Activated CD4-positive, alpha-beta T cell treated with anti-CD3 and anti-CD28 coated beads for 36 hours (primary cell): ENCODE data around the gene BPIFB4. TPM values are rescaled to one million over a fixed set of nuclear protein-coding genes. Genes with fewer than 3 reads are reported as not detected.

ENCODE experiments used
- ATAC-seq: fragments of 200-7000 bp; cut with Tn5 transposase; one replicate; pipeline ENCODE4 v1.10.0; 2021; ENCODE audit warnings: mild to moderate bottlenecking, moderate library complexity
- CTCF ChIA-PET: fragments of 350-600 bp; sonication (Branson Sonifier 250); formaldehyde crosslinking; loops from one replicate; lab custom pipeline; 2021; ENCODE audit warnings: antibody characterized with exemption; lab: Charles Lee
- POLR2A ChIA-PET: fragments of 350-600 bp; sonication (Branson Sonifier 250); formaldehyde crosslinking; loops from one replicate; lab custom pipeline; 2021; ENCODE audit warnings: antibody characterized with exemption, inconsistent platforms; lab: Charles Lee
- DNase-seq: peaks from one replicate; pipeline ENCODE4 v3.0.0-alpha.2; 2020
- H3K27ac Mint-ChIP-seq: one replicate; pipeline ENCODE4 v1.8.0; 2021; ENCODE audit warnings: mixed read lengths
- H3K27me3 Mint-ChIP-seq: one replicate; pipeline ENCODE4 v1.8.0; 2021; ENCODE audit warnings: mixed read lengths
- H3K36me3 Mint-ChIP-seq: one replicate; pipeline ENCODE4 v1.8.0; 2021; ENCODE audit warnings: low read depth, mixed read lengths
- H3K4me1 Mint-ChIP-seq: one replicate; pipeline ENCODE4 v1.8.0; 2021; ENCODE audit warnings: mixed read lengths
- H3K4me3 Mint-ChIP-seq: one replicate; pipeline ENCODE4 v1.8.0; 2021; ENCODE audit warnings: mild to moderate bottlenecking, moderate library complexity, mixed read lengths
- H3K9me3 Mint-ChIP-seq: one replicate; pipeline ENCODE4 v1.8.0; 2021; ENCODE audit warnings: low read depth, mixed read lengths
- intact Hi-C, 2 experiments: fragments of 100-400 bp; cut with DNase I in 1 of 2; cut with micrococcal nuclease in 1 of 2; formaldehyde crosslinking; loops; one replicate each; pipeline versions ENCODE4 v1.14.2 to v1.15.1; 2022 to 2024; cut with DNase I, micrococcal nuclease
- total RNA-seq, 2 experiments: library from RNA; stranded (reverse); gene quantifications; one replicate each; pipeline ENCODE4 v1.2.3, GENCODE V29; 2021

Gene BPIFB4
- total RNA-seq, 2 experiments from 2014 or later = not detected

DNA sequence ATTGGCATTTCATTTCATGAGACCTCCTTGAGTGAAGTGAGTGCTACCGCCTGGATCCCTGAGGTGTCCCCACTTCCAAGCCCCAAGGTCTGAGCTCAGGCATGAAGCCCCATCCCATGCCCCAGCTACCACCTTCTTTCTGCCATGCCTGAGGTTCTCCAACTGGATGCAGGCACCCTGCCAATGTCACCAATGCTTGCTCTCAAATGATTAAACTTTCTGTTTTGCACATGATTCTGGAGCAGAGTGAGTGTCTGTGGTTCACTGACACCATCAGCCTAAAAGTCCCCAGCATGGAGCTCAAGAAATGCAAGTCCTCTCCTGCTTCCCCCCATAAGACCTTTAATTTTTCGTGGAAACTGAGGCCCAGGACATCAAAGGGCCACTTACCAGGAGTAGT is 44.8 kb downstream of the BPIFB4 start:
- POLR2A ChIA-PET = no interaction called here
- peaks cover 2% of the 10 kb centered on the region for H3K9me3 Mint-ChIP-seq
- H3K27ac Mint-ChIP-seq = no peak overlapping the region
- H3K27me3 Mint-ChIP-seq = peaks cover 7% of the 10 kb centered on the region
- no peak for ATAC-seq
- intact Hi-C loops = no loop called here
- peaks cover 9% of the 10 kb centered on the region for H3K4me1 Mint-ChIP-seq
- H3K36me3 Mint-ChIP-seq = no peaks in the 10 kb centered on the region
- H3K4me3 Mint-ChIP-seq = no peak overlapping the region
- no peak for DNase-seq
- CTCF ChIA-PET = interaction anchor here (0.6 to 1.0 kb wide), 2 partner anchors 28 to 68 kb away, joined by 3 read pairs; no protein-coding TSS in a partner anchor

GRCh38 chr20:33124994-33125393 is 45.6 kb downstream of the BPIFB4 start:
- ATAC-seq = no peak
- Mint-ChIP-seq H3K9me3 (no peaks in the 10 kb centered on the region), H3K4me1 (peaks cover 6% of the 10 kb centered on the region), H3K27me3 (peaks cover 7% of the 10 kb centered on the region), H3K27ac (no peak overlapping the region), H3K4me3 (no peak overlapping the region), H3K36me3 (no peaks in the 10 kb centered on the region)
- intact Hi-C loops = no loop called here
- POLR2A ChIA-PET = no interaction called here
- DNase-seq = no peak
- CTCF ChIA-PET = interaction anchor here (1.0 kb wide), 2 partner anchors 29 kb away, joined by 3 read pairs; no protein-coding TSS in a partner anchor

GRCh38 chr20:33125983-33126382 is 46.5 kb downstream of the BPIFB4 start:
- H3K27ac Mint-ChIP-seq = no peak overlapping the region
- H3K36me3 Mint-ChIP-seq = no peaks in the 10 kb centered on the region
- no peaks in the 10 kb centered on the region for H3K9me3 Mint-ChIP-seq
- H3K4me1 Mint-ChIP-seq = no peaks in the 10 kb centered on the region
- no peak for ATAC-seq
- CTCF ChIA-PET = interaction anchor here (1.0 kb wide), 1 partner anchor 30 kb away, joined by 3 read pairs; no protein-coding TSS in a partner anchor
- peaks cover 7% of the 10 kb centered on the region for H3K27me3 Mint-ChIP-seq
- POLR2A ChIA-PET = no interaction called here
- no peak overlapping the region for H3K4me3 Mint-ChIP-seq
- intact Hi-C loops = no loop called here
- no peak for DNase-seq

DNA sequence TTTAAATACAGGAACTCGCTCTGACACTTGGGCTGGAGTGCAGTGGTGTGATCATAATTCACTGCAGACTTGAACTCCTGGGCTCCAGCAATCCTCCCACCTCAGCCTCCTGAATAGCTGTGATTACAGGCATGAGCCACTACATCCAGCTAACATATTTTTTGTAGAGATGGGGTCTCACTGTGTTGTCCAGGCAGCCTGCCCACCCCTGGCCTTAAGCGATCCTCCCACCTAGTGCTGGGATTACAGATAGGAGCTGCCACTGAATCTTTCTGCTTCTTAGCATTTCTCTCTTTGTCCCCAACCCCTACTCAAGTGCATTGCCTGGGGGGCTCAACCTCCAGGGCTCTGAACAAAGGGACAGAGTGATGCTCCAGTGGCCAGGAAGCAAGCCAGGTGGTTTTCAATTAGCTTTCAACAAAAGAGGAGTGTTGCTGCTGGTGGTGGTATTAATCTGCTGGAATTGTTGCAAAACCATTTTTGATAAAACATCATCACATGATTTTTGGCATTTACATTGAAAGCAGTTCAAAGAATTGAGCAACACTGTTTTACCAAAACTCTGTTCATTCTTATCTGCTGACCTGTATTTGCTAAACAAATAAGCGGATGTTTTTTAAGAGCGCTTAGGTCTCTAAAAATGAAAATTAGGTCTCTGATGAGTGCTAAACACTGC is 48.1 kb downstream of the BPIFB4 start:
- Mint-ChIP-seq H3K4me3 (no peak overlapping the region), H3K9me3 (no peaks in the 10 kb centered on the region), H3K27ac (no peak overlapping the region), H3K4me1 (no peaks in the 10 kb centered on the region), H3K36me3 (no peaks in the 10 kb centered on the region), H3K27me3 (peaks cover 7% of the 10 kb centered on the region)
- ChIA-PET POLR2A (no interaction called here), CTCF (interaction anchor here (0.7 kb wide), 1 partner anchor 112 kb away, joined by 3 read pairs; no protein-coding TSS in a partner anchor)
- intact Hi-C loops = no loop called here
- no peak for ATAC-seq
- no peak for DNase-seq

DNA sequence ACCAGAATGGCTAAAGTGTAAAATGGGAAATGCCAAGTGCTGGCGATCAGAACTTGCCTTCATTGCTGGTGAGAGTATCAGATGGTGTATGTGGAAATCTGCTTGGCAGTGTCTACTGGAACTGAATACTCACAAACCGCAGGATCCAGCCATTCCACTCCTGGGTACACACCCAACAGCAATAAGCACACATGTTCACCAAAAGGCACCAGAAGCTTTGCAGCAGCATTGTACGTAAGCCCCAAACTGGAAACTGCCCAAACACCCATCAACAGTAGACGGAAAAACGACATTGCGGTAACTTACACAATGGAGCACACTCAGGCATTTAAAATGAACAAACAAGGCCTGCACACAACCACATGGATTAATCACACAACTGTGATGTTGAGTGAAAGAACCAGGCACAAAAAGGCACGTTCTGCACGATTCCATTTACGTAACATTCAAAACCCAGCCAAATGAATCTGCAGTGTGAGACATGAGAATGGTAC is 51.2 kb downstream of the BPIFB4 start:
- ChIA-PET CTCF (no interaction called here), POLR2A (no interaction called here)
- Mint-ChIP-seq H3K36me3 (no peaks in the 10 kb centered on the region), H3K27me3 (peaks cover 2% of the 10 kb centered on the region), H3K4me1 (no peaks in the 10 kb centered on the region), H3K27ac (no peak overlapping the region), H3K4me3 (no peak overlapping the region), H3K9me3 (no peaks in the 10 kb centered on the region)
- intact Hi-C loops = no loop called here
- ATAC-seq (no peak), DNase-seq (no peak)

DNA sequence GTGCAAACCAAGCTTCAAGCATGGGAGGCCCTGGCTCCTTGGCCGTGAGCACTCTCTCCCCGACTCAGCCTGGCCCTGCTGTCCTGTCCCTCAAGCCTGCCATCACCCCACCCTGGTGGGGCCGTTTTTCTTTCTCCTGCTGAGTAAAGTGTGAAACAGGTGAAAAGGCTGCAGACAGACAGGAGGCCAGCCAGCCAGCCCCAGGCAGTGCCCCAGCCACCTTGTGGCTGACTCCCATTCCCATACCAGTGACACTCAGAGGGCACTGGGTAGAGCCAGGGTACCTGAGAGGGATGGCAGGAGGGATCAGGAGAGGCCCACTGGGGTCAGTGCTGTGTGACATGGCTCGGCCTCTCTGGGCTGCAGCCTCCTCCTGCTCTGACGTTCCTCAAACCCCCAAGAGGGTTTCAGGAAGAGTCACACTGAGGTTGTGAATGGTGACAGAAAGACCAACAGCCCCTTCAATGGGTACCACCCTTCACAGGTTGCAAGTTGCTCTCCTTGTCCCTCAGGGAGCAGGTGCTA is 52.6 kb downstream of the BPIFB4 start:
- Mint-ChIP-seq H3K27ac (no peak overlapping the region), H3K9me3 (no peaks in the 10 kb centered on the region), H3K4me3 (no peak overlapping the region), H3K4me1 (no peaks in the 10 kb centered on the region), H3K27me3 (peaks cover 2% of the 10 kb centered on the region), H3K36me3 (no peaks in the 10 kb centered on the region)
- ChIA-PET POLR2A (no interaction called here), CTCF (no interaction called here)
- ATAC-seq = no peak
- intact Hi-C loops = no loop called here
- DNase-seq = no peak

DNA sequence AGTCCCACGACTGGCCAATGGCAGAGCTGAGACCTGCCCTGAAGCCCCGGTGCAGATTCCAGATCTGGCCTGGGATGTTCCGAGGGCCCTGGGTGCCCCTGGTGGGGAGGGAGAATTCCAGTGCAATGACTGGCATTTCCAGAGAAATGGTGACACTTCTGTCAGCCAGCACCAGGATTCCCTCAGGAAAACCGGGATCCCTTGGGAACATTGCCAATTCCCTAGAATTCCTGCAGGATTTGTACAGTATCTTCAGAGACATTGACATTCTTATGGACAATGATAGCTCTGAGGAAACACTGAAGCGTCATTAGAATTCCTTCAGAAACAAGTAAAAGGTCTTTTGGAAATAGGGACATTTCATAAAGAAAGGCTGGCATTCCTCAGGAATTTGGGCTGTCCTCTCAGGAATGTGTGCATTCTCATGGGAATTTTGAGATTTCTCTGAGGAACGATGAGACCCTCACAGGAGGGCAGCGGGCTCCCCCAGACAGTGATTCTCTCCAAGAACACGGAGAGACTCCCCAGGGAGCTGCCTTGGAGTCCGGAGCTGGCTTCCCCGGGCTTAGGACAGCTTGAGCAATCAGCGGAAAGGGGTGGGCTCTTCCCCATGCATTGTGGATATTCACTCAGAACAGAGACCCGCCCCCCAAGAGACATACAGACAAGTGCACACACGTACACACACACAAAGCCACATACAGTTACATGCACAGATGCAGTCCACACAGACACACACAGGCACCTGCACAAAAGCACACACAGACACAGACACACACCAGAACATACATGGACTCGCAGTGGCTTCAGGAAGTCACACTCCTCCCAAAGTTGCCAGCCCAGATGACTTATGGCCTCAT is 53.3 kb downstream of the BPIFB4 start:
- no peaks in the 10 kb centered on the region for H3K4me1 Mint-ChIP-seq
- H3K27ac Mint-ChIP-seq = no peak overlapping the region
- H3K27me3 Mint-ChIP-seq = peaks cover 2% of the 10 kb centered on the region
- ChIA-PET POLR2A (no interaction called here), CTCF (interaction anchor here (0.6 kb wide), 1 partner anchor 78 kb away, joined by 3 read pairs; no protein-coding TSS in a partner anchor)
- ATAC-seq (no peak), DNase-seq (no peak)
- intact Hi-C loops = no loop called here
- H3K36me3 Mint-ChIP-seq = no peaks in the 10 kb centered on the region
- H3K9me3 Mint-ChIP-seq = no peaks in the 10 kb centered on the region
- no peak overlapping the region for H3K4me3 Mint-ChIP-seq

DNA sequence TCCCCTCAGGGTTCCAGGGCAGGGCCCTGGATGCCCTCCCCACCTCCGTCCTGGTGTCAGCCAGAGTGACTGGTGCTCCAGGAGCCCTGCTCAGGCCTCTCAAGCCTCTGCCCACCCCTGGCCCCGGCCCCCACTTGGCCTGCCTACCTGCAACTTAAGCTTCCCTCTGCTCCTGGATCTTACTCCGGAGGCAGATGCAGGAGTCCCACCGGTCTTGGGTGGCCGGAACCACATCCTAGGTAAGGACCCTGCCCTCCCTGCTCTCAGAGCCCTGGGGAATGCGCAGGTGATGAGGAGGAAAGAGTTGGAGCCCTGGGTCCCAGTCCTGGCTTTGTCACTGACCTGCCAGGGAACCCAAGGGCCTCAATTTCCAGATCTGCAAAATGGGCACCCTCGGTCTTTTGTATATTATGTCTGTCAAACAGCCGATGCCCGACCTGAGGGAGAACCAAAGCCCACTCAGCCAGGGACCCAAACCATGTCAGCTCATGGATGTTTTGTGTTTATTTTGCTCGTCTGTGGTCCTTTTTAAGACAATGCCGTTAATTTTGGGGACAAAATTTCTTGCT is 54.0 kb downstream of the BPIFB4 start:
- intact Hi-C loops = no loop called here
- POLR2A ChIA-PET = no interaction called here

GRCh38 chr20:33137195-33137594 is 57.8 kb downstream of the BPIFB4 start:
- Mint-ChIP-seq H3K36me3 (no peaks in the 10 kb centered on the region), H3K9me3 (no peaks in the 10 kb centered on the region), H3K27ac (no peak overlapping the region), H3K4me1 (no peaks in the 10 kb centered on the region), H3K4me3 (no peak overlapping the region), H3K27me3 (peaks cover 2% of the 10 kb centered on the region)
- intact Hi-C loops = no loop called here
- CTCF ChIA-PET = interaction anchor here (0.7 kb wide), 1 partner anchor 19 kb away, joined by 3 read pairs; no protein-coding TSS in a partner anchor
- POLR2A ChIA-PET = no interaction called here
- no peak for DNase-seq
- ATAC-seq = no peak

More for the DNA sequence above, 54.0 kb downstream of the BPIFB4 start:
- no peak for ATAC-seq
- Mint-ChIP-seq H3K4me3 (no peak overlapping the region), H3K36me3 (no peaks in the 10 kb centered on the region), H3K27me3 (peaks cover 2% of the 10 kb centered on the region), H3K27ac (no peak overlapping the region), H3K4me1 (no peaks in the 10 kb centered on the region), H3K9me3 (no peaks in the 10 kb centered on the region)
- DNase-seq = no peak
- CTCF ChIA-PET = interaction anchor here (0.6 kb wide), 1 partner anchor 78 kb away, joined by 3 read pairs; no protein-coding TSS in a partner anchor

GRCh38 chr20:33139467-33139866 is 60.0 kb downstream of the BPIFB4 start:
- no peak overlapping the region for H3K27ac Mint-ChIP-seq
- DNase-seq (no peak), ATAC-seq (no peak)
- H3K36me3 Mint-ChIP-seq = no peaks in the 10 kb centered on the region
- no peak overlapping the region for H3K4me3 Mint-ChIP-seq
- ChIA-PET POLR2A (no interaction called here), CTCF (no interaction called here)
- H3K27me3 Mint-ChIP-seq = no peaks in the 10 kb centered on the region
- no peaks in the 10 kb centered on the region for H3K4me1 Mint-ChIP-seq
- H3K9me3 Mint-ChIP-seq = no peaks in the 10 kb centered on the region
- intact Hi-C loops = no loop called here

GRCh38 chr20:33145521-33145920 is 66.1 kb downstream of the BPIFB4 start:
- Mint-ChIP-seq H3K27me3 (peaks cover 11% of the 10 kb centered on the region), H3K4me1 (no peaks in the 10 kb centered on the region), H3K9me3 (no peaks in the 10 kb centered on the region), H3K36me3 (no peaks in the 10 kb centered on the region), H3K4me3 (no peak overlapping the region), H3K27ac (no peak overlapping the region)
- intact Hi-C loops = no loop called here
- POLR2A ChIA-PET = no interaction called here
- CTCF ChIA-PET = interaction anchor here (0.6 to 1.1 kb wide), 3 partner anchors 82 to 1293 kb away, joined by 3 to 5 read pairs (median 3); no protein-coding TSS in a partner anchor
- ATAC-seq (no peak), DNase-seq (no peak)
